HG03196 (cell line): ENCODE data around the gene COL20A1.
"Not testable (repeated sequence)": the region's sequence is repeated elsewhere in the genome, so short reads cannot be mapped to it uniquely, and the experiment has no call there.

ENCODE experiments used
- ATAC-seq: cut with Tn5 transposase; IDR thresholded peaks from one replicate; pipeline ENCODE4 v1.9.1; 2021; ENCODE audit not compliant: unreplicated experiment

COL20A1 gene

DNA sequence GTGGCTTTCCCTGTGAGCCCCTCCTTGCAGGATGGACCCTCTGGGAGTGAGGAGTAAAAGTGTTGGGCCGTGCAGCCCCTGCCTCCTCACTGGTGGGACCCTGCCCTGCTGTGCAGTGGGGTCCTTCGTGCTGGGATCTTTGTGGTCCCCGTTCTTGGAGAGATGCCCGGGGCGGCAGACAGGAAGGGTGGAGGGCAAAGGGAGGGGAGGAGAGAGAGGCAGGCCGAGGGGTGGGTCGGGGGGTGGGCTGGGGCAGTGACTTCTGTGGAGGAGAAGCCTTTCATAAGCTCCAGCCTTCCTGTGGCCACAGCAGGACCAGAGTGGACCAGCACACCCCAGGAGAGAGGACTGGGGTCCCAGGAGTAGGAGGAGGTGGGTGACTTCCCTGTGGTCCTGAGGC, at the start of gene COL20A1:
Gene COL20A1 (plus strand): TSS at position 283 of the 400 bp plus-strand sequence. CDS start 1,922 bp downstream, outside the sequence.
- no peak for ATAC-seq

DNA sequence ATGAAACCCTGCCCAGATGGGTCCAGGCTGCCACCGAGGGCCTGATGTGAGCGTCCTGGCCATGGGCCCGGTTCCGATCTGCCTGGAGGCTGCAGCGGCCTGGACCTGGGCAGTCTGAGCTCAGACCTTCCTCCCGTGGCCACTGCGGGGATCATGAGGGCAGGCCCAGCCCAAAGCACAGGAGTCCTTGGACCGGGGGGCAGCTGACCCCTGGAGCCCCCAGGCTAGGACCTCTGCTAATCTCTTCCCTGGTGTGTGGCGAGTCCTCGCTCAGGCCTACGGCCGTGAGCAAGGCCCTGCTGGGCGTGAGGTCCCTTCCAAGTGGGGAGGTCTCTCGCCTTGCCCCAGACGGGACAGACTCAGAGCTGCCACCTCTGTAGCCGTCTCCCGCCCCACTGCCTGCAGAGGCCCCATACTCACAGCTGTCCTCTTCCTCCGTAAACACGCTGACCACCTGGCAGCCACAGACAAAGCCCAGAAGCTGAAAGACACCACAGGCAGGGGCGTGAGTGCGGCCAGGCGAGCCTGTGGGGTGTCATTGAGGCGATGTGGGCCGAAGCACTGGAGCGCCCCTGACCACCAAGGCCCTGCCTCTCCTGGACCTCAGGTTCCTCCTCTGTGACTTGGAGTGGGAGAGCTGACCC, 49.3 kb upstream of the COL20A1 start:
- ATAC-seq: no peak

DNA sequence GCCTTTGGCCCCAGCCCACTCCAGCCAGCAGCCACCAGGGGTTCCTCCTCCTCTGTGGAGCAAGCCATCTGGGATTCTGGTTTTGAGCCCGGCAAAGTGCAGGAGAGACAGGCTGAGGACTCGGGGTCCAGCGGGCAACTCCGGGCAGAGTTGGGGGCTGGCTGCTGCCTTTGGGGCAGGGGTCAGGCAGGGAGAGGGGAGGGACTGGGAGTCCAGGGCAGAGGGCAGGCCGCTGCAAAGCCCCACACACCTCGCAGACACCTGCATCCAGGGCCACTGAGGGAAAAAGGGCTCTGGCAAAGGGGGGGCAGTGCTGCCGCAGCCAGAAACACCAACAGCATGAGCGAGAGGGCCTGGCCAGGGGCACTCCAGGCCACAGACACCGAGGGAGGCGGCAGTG, 48.5 kb upstream of the COL20A1 start:
- no peak for ATAC-seq

DNA sequence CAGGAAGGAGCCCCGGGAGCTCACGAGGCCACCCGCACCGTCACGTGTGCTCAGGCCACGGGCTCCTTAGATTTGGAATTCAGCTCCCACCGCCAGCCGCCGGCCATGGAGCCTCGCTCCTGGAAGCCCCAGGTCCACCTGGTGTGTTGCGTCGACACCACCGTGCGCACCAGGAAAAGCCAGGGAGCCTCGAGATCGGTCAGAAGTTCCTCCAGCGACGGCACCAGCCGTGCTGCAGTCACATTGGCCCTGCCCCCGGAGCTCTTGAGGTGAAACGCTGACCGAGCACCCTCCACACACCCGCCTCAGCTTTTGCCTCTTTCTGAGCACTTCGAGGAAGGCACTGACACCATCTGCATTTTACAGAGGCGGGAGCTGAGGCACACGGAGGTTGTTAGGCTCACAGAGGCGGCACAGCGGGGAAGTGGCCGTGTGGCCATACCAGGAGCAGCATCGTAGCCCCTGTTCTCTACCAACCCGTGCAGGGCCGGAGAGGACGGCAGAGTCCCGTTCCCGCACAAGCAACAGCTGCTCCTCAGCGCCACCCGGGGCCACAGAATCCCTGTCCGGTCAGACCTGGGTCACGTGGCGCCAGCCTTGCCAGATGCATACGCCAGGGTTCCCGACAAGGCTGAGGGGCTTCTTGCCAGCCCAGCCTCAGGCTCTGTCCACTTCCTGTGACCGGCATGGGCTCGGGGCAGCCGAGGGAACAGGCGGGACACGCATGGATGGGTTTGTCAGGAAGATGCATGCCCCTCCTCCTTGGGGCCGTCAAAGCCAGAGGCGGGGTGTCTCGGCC, 46.3 kb upstream of the COL20A1 start:
- no peak for ATAC-seq

DNA sequence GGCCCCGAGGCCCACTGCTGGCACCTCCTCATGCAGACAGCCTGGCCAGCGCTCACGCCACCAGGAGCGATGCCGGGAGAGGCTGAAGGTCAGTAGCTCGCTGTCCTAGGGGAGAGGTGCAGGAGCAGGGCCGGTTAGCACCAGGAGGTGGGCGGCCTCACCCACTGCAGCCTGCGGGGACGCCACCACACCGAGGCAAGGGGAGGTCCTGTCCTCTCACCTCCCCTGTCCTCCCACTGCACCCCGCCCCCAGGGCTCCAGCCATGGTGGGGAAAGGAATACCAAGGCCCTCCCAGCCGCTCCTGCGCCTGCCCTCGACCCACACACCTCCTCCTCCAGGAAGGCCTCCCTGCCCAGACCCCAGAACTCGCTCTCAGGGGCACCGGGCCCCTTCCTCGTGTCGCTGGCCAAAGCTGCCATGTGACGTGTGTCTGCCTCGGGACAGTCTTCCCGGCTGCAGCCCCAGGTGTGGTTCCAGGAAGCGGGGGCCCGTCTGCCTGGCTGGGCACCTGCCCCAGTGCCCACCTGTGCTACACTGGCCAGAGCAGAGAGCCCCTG, 45.2 kb upstream of the COL20A1 start:
- ATAC-seq: no peak

DNA sequence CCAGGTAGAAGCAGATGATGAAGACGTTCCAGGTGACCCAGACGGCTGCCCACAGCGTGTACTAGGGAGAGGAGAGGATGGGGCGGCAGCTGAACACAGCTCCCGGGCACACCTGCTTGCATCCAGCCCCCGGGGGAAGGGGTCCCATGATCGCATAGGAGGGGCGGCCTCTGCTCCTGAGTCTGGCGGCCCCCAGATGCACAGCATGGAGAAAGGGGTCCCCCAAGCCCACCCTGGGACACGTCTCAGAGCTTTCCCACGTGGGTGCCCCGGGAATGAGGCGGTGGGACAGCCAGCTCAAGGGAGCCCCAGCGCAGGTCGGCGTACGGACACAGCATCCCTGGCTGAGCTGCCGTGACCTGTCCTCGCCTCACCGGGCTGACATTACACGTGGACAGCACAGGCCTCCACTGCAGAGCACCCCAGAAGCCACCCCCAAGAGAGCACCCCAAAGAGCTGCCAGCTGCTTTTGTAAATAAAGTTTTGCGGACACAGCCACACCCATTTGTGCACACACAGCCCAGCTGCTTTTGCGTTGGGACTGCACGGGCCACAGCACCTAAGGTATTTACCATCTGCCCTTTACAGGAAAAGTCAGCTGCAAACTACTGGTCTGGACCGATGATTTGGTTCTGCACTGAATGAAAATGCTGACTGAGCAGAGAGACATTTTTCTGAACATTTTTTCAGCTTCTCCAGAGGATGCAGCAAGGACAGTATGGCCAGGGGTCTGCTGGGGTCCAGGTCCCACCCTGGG, 44.0 kb upstream of the COL20A1 start:
- ATAC-seq: no peak

DNA sequence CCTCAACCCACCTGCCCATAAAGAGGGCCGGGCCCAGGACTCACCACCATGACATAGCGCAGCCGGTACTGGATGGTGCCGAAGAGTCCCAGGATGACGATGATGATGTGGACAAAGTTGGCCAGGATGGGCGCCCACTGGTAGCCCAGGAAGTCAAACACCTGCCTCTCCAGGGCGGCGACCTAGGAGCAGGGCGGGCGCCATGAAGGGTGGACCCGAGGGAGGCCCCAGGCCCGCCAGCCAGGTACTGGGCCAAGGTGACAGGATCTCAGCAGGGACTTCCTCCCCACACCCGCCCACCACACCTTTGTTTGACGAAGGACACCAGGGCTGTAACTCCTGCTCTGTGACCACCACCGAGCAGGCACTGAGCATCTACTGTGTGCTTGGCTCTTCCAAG, 43.1 kb upstream of the COL20A1 start:
- no peak for ATAC-seq

DNA sequence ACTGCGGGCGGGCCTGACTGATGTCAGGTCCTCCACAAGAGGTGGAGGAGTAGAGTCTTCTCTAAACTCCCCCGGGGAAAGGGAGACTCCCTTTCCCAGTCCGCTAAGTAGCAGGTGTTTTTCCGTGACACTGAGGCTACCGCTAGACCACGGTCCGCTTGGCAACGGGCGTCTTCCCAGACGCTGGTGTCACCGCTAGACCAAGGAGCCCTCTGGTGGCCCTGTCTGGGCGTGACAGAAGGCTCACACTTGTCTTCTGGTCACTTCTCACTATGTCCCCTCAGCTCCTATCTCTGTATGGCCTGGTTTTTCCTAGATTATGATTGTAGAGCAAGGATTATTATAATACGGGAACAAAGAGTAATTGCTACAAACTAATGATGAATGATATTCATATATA, 41.6 kb upstream of the COL20A1 start:
- ATAC-seq: not testable (repeated sequence)

DNA sequence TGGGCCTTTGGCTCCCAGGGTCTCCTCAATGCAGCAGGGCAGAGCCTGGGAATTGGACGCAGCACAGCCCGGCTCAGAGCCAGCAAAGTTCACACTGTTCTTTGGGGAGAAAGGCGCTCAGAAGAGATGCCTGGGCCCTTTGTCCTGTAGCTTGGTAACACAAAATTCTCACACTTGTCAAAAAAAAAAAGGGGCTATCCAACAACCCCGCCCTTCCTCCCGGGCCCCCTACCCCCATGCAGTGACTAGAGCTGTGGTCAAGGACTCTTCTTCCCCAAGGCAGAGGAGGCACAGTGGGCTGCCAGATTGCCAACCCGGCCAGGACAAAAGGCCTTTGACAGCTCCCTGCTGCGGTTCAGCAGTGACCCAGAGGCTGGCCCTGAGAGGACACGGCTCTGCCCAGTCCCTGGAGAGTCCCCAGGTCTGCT, 40.7 kb upstream of the COL20A1 start:
- ATAC-seq: no peak

DNA sequence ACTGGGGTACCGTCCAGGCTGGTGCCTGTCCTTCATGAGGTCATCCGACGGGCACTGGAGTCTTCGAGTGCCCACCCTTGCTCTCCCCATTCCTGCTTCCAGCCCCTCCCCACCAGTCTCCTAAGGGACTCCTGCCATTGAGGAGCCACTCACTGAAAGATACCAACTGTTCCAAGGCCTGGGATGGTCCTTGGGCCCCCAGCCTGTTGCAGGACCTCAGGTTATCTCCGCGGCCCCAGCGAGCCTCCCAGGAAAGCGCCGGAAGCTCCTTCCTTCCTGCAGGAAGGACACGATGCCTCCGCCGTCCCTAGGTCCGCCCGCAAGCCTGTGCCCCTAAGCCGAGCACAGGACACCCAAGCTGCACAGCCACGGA, 39.9 kb upstream of the COL20A1 start:
- ATAC-seq: no peak

DNA sequence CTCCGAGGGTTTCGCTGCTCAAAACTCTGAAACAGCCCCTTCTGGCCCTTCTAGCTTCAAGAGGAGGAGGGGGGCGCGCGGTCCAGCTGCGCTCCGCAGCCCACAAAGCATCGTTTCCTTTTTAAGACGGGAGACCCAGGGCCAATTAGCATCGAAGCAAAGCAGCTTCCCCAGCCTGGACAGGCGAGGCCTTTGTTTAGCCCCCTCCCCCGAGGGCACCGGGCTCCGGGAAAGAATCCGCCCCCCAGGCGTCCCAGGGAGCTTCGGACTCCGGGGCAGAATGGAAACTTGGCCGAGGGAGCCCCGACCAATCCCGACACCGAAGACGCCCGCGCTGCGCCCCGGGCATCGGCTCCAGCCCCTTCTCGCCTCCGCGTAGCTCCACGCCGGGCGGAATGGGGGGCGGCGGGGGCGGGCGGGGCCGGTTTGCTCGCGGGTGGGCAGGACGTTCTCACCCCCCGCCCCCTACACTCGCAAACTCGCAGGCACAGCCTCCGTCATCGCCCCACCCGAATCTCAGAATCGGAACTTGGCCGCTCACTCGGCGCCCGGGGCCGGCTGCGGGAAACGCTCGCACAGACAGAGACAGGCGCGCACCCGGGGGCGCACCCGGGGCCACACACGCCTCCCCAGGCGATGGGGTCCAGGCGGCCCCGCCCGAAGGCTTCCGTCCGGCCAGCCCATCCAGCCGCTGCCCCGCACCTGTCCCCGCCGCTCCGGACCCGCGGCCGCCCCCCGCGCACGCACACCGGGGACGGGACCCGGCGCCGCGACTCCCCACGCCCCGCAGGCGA, 39.4 kb upstream of the COL20A1 start:
- no peak for ATAC-seq

DNA sequence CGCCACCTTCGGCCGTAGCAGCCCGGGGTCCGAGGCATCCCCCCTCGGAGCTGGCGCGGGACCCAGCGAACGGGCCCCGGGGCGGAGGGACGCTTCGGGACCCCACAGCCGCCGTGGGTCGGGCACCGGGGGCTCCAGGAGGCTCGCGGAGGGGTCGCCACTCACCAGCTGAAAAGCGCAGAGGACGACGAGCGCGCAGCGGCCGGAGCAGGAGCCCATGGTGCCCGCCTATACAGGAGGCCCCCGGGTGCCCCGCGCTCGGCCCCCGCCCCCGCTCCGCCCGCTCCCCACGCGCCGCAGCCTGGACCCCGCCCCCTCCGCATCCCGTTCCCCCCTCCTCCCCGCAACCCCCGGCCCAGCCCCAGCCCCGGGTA, 38.8 kb upstream of the COL20A1 start, which contains the start of gene NKAIN4:
Gene NKAIN4 (minus strand): TSS at position 232 of the 374 bp plus-strand sequence. CDS start 13 bp downstream, at position 219.
- no peak for ATAC-seq

DNA sequence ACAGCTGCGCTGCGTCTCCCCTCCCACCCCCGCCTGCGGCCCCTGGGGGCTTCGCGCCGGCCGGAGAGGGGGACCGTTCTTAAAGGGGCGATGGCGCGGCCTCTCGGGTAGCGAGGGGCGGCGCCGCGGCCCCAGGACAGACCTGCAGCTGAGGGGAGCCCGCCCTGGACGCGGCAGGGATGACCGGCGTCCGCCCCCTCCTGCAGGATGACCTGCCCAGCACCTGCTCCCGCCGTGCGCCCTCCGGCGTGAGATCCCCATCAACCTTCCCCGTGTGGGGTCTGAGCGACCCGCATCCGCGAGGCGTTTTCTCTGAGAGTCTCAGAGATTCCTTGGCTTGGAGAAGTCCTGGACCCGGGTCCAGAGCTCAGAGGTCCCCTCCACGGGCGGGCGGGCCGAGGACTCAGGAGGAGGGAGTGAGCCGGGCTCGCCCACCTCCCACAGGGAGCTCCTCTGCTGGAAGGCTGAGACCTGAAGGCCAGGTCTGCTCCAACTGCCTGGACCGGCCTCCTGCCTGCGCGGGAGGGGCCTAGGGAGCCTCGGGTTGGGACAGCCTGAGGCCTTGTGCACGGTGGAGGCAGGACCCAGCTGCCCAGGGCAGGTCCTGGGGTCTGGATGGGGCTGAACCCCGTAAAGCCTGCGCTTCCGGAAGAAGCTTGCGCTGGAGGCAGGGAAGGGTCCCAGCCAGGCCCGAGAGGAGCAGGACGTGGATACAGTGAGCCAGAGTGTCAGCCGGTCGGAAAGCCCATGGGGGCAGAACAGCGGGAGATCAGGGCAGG, 38.2 kb upstream of the COL20A1 start:
- no peak for ATAC-seq

DNA sequence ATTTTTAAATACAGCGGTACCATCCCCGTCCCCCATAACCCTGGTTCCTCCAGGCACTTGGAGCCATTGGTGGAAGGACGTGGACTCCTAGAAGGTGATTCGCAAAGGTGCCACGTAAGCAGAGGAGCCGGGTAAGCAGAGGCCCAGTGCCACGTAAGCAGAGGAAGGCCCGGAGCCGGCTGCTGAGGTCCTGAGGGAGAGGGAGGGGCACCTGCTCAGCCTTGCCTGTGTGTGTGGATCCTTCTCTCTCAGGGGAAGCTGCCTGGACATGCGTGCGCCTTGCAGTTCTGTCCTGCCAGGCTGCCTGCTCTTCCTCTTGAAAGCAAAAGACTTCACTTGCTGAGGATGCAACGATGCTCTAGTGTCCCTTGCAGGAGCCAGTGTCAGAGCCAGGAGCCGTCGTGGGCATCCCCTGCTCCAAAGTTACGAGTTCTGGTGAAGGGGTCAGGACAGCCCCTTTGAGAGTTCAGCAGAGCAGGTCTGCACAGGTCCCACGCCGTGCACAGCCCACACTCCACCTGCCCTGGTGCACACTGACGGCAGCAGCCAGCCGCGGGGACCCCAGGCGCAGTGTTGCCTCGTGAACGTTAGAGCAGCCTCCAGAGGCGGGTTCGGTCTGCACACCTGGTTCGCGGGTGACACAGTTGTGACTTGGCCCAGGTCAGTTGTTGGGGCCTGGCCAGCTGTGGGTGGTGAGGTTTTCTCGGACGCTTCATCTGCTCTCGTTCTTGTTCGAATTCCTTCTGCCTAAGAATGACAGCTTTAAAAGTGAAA, 36.9 kb upstream of the COL20A1 start:
- no peak for ATAC-seq

DNA sequence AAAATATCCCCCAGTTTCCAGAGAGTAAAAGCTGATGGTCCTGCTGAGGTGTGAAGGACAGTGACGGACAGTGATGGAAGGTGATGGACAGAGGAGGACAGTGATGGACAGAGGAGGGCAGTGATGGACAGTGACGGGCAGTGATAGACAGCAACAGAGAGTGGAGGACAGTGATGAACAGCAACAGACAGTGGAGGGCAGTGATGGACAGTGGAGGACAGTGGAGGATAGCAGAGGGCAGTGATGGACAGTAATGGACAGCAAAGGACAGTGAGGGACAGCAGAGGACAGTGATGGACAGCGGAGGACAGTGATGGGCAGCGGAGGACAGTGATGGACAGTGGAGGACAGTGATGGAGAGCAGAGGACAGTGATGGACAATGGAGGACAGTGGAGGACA, 36.0 kb upstream of the COL20A1 start:
- ATAC-seq: no peak

DNA sequence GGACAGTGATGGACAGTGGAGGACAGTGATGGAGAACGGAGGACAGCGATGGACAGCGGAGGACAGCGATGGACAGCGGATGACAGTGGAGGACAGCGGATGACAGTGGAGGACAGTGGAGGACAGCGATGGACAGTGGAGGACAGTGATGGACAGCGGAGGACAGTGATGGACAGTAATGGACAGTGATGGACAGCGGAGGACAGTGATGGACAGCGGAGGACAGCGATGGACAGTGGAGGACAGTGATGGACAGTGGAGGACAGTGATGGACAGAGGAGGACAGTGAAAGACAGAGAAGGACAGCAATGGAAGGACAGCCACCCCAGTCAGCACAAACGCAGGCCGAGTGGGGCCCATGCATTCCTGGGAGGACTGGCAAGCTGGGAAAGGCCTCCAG, 35.4 kb upstream of the COL20A1 start:
- no peak for ATAC-seq

DNA sequence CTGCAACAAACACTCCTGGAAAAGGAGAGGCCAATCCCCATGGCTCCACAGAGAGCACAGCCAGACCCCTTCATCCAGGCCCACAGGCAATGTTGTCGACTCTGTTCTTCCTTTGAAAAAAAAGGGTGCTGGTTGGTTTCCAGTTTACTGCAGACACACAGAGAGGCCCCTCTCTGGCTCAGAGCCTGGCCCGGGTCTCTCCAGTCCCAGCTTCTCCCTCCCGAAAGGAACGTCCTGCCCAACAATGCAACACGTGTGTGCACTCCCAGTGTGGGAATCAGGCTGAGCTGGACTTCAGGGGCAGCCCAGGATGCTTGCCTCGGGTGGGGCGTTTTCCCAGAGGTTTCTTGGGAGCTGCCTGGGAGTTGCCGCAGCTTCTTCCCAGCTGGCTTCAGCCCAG, 34.2 kb upstream of the COL20A1 start:
- no peak for ATAC-seq

DNA sequence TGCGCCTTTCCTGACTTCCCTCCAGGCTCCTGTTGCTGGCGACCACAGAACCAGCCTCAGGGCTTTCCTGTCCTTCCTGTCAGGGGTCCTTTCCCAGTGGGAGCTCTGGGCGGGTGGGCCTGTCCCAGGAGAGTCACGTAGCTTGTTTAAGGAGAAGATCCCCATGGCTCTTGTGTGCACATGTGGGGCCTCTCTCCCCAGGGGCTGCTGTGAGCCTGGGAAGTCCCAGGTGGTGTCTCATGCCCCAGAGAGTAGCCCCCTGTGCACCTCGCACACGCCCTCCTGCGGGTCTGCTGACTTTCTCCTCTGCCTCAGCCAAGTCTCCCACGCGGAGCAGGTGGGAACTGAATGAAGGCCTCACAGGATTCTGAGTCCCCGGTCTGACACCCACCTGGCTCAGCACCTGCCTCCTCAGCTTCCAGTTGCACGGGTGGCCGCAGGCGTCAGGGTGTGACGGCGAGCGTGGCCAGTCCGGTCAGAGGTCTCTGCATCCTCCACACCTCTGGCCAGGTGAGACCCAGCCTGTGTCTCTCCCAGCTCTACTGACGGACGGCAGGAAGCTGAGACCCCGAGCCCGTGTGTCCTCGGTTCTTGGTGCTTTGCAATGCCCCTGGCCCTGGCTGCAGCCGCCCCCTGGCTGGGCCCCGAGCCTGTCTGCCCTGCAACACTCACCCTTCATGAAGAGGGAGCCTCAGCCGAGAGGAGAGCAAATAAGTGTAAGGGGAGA, 33.1 kb upstream of the COL20A1 start:
- ATAC-seq: no peak

DNA sequence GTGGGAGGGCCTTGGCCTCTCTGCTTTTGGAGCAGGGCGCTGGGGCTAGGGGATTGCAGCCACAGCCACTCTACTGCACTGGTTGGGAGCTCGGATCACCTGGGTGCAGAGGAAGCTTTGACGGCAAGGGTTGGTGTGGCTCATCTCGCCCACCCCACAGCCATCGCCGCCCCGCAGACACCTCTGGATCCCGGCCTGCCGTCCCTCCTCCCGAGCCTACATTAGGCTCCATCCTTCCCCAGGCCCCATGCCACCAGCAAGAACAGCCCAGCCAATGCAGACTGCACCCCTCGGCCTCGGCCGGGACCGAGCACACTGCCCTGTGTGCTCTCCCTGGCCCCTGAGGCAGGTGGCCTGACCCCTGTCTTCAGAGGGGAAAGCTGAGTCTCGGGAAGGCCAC, 32.5 kb upstream of the COL20A1 start:
- ATAC-seq: no peak
